ENCODE results near the gene SLC12A4. TPM values are rescaled to one million over a fixed set of nuclear protein-coding genes. Genes with fewer than 3 reads are reported as not detected.

SLC12A4 gene
- total and polyA plus RNA-seq, 2 of the 13 experiments (the other 11 are each of a cell fraction or from before 2014, with no cell fraction given) = 65.1 to 84.3 TPM

DNA sequence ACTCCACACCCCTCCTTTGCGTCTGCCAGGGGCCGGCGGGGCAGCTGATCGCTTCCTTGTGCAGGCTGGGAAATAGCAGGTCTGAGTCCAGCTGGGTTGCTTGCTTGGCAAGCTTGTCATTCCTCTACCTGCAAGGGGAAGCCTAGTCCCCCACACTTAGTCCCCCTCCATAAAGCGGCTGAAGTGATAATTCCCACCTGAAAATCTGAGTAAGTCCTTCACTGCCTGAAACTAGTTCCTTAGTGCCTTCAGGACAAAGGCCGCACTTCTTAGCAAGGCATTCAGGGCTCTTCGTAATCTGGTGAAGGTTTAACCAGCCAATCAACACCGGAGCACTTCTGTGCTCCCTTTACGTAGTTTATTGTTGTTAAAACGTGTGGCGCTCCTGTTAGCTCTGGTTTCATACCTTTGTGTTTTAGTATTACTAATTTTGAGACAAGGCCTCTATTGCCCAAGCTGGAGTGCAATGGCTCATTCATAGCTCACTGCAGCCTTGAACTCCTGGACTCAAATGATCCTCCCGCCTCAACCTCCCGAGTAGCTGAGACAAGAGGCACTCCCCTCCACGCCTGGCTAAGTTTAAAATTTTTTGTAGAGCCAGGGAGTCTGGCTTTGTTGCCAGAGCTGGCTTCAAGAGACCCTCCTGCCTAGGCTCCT is 74.6 kb downstream of the SLC12A4 start (continued):
- TF ChIP-seq CSRNP1 (CRISPR knock-in tag; IDR thresholded peaks at IDR 0.05) = no peak
- TF ChIP-seq ZNF776 (CRISPR knock-in tag; IDR thresholded peaks at IDR 0.05) = no peak
- TF ChIP-seq KMT2A (CRISPR knock-in tag; IDR thresholded peaks at IDR 0.05) = peak; percentile 11; the same call in 1 of the 2 replicates
- no peak for TF ChIP-seq YY1 (IDR thresholded peaks at IDR 0.05; ENCODE audit: insufficient read depth, insufficient replicate concordance, low read depth, low read length)
- no peak; the same call in 1 of the 2 replicates for TF ChIP-seq MYC (CRISPR knock-in tag; IDR thresholded peaks at IDR 0.05; ENCODE audit: borderline replicate concordance)
- TF ChIP-seq FOXM1 (CRISPR knock-in tag; IDR thresholded peaks at IDR 0.05) = no peak
- no peak for TF ChIP-seq ZNF431 (CRISPR knock-in tag; IDR thresholded peaks at IDR 0.05; ENCODE audit: borderline replicate concordance, low read depth)
- TF ChIP-seq, protein P1, sequence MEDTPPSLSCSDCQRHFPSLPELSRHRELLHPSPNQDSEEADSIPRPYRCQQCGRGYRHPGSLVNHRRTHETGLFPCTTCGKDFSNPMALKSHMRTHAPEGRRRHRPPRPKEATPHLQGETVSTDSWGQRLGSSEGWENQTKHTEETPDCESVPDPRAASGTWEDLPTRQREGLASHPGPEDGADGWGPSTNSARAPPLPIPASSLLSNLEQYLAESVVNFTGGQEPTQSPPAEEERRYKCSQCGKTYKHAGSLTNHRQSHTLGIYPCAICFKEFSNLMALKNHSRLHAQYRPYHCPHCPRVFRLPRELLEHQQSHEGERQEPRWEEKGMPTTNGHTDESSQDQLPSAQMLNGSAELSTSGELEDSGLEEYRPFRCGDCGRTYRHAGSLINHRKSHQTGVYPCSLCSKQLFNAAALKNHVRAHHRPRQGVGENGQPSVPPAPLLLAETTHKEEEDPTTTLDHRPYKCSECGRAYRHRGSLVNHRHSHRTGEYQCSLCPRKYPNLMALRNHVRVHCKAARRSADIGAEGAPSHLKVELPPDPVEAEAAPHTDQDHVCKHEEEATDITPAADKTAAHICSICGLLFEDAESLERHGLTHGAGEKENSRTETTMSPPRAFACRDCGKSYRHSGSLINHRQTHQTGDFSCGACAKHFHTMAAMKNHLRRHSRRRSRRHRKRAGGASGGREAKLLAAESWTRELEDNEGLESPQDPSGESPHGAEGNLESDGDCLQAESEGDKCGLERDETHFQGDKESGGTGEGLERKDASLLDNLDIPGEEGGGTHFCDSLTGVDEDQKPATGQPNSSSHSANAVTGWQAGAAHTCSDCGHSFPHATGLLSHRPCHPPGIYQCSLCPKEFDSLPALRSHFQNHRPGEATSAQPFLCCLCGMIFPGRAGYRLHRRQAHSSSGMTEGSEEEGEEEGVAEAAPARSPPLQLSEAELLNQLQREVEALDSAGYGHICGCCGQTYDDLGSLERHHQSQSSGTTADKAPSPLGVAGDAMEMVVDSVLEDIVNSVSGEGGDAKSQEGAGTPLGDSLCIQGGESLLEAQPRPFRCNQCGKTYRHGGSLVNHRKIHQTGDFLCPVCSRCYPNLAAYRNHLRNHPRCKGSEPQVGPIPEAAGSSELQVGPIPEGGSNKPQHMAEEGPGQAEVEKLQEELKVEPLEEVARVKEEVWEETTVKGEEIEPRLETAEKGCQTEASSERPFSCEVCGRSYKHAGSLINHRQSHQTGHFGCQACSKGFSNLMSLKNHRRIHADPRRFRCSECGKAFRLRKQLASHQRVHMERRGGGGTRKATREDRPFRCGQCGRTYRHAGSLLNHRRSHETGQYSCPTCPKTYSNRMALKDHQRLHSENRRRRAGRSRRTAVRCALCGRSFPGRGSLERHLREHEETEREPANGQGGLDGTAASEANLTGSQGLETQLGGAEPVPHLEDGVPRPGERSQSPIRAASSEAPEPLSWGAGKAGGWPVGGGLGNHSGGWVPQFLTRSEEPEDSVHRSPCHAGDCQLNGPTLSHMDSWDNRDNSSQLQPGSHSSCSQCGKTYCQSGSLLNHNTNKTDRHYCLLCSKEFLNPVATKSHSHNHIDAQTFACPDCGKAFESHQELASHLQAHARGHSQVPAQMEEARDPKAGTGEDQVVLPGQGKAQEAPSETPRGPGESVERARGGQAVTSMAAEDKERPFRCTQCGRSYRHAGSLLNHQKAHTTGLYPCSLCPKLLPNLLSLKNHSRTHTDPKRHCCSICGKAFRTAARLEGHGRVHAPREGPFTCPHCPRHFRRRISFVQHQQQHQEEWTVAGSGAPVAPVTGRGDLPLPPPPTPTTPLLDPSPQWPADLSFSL (CRISPR knock-in tag; IDR thresholded peaks at IDR 0.05) = no peak
- 0 out of 2 replicates have a peak, but pooled peaks have one; percentile 26 for TF ChIP-seq TERF1 (CRISPR knock-in tag; IDR thresholded peaks at IDR 0.05)
- TF ChIP-seq ZNF614 (CRISPR knock-in tag; IDR thresholded peaks at IDR 0.05; ENCODE audit: borderline replicate concordance) = no peak
- no peak for TF ChIP-seq GATAD1 (CRISPR knock-in tag; IDR thresholded peaks at IDR 0.05)
- no peak for TF ChIP-seq ZFX (CRISPR knock-in tag; IDR thresholded peaks at IDR 0.05; ENCODE audit: low read depth)
- TF ChIP-seq, protein P2, sequence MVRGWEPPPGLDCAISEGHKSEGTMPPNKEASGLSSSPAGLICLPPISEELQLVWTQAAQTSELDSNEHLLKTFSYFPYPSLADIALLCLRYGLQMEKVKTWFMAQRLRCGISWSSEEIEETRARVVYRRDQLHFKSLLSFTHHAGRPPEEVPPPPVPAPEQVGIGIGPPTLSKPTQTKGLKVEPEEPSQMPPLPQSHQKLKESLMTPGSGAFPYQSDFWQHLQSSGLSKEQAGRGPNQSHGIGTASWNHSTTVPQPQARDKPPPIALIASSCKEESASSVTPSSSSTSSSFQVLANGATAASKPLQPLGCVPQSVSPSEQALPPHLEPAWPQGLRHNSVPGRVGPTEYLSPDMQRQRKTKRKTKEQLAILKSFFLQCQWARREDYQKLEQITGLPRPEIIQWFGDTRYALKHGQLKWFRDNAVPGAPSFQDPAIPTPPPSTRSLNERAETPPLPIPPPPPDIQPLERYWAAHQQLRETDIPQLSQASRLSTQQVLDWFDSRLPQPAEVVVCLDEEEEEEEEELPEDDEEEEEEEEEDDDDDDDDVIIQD (CRISPR knock-in tag; IDR thresholded peaks at IDR 0.05; ENCODE audit: low read depth) = no peak
- TF ChIP-seq TARDBP (CRISPR knock-in tag; IDR thresholded peaks at IDR 0.05) = 0 out of 2 replicates have a peak, but pooled peaks have one; percentile 9
- TF ChIP-seq HIVEP1 (CRISPR knock-in tag; IDR thresholded peaks at IDR 0.05) = no peak
- peak; percentile 60 for TF ChIP-seq HNF4A (CRISPR knock-in tag; IDR thresholded peaks at IDR 0.05)
